Activated CD4-positive, alpha-beta T cell treated with anti-CD3 and anti-CD28 coated beads for 36 hours (primary cell): Measurements from ENCODE around the gene PPFIA3. TPM values are rescaled to one million over a fixed set of nuclear protein-coding genes. Genes with fewer than 3 reads are reported as not detected.
"Not testable (repeated sequence)": the region's sequence is repeated elsewhere in the genome, so short reads cannot be mapped to it uniquely, and the experiment has no call there.

Source experiments
- ATAC-seq: fragments of 200-7000 bp; cut with Tn5 transposase; one replicate; pipeline ENCODE4 v1.10.0; 2021; ENCODE audit warnings: mild to moderate bottlenecking, moderate library complexity
- CTCF ChIA-PET: fragments of 350-600 bp; sonication (Branson Sonifier 250); formaldehyde crosslinking; loops from one replicate; lab custom pipeline; 2021; ENCODE audit warnings: antibody characterized with exemption; lab: Charles Lee
- POLR2A ChIA-PET: fragments of 350-600 bp; sonication (Branson Sonifier 250); formaldehyde crosslinking; loops from one replicate; lab custom pipeline; 2021; ENCODE audit warnings: antibody characterized with exemption, inconsistent platforms; lab: Charles Lee
- DNase-seq: peaks from one replicate; pipeline ENCODE4 v3.0.0-alpha.2; 2020
- H3K27ac Mint-ChIP-seq: one replicate; pipeline ENCODE4 v1.8.0; 2021; ENCODE audit warnings: mixed read lengths
- H3K27me3 Mint-ChIP-seq: one replicate; pipeline ENCODE4 v1.8.0; 2021; ENCODE audit warnings: mixed read lengths
- H3K36me3 Mint-ChIP-seq: one replicate; pipeline ENCODE4 v1.8.0; 2021; ENCODE audit warnings: low read depth, mixed read lengths
- H3K4me1 Mint-ChIP-seq: one replicate; pipeline ENCODE4 v1.8.0; 2021; ENCODE audit warnings: mixed read lengths
- H3K4me3 Mint-ChIP-seq: one replicate; pipeline ENCODE4 v1.8.0; 2021; ENCODE audit warnings: mild to moderate bottlenecking, moderate library complexity, mixed read lengths
- H3K9me3 Mint-ChIP-seq: one replicate; pipeline ENCODE4 v1.8.0; 2021; ENCODE audit warnings: low read depth, mixed read lengths
- intact Hi-C, 2 experiments: fragments of 100-400 bp; cut with DNase I in 1 of 2; cut with micrococcal nuclease in 1 of 2; formaldehyde crosslinking; loops; one replicate each; pipeline versions ENCODE4 v1.14.2 to v1.15.1; 2022 to 2024; cut with DNase I, micrococcal nuclease
- total RNA-seq, 2 experiments: library from RNA; stranded (reverse); gene quantifications; one replicate each; pipeline ENCODE4 v1.2.3, GENCODE V29; 2021

Gene PPFIA3
- 1 to 10 TPM; 5.4 to 6.1 TPM for total RNA-seq

DNA sequence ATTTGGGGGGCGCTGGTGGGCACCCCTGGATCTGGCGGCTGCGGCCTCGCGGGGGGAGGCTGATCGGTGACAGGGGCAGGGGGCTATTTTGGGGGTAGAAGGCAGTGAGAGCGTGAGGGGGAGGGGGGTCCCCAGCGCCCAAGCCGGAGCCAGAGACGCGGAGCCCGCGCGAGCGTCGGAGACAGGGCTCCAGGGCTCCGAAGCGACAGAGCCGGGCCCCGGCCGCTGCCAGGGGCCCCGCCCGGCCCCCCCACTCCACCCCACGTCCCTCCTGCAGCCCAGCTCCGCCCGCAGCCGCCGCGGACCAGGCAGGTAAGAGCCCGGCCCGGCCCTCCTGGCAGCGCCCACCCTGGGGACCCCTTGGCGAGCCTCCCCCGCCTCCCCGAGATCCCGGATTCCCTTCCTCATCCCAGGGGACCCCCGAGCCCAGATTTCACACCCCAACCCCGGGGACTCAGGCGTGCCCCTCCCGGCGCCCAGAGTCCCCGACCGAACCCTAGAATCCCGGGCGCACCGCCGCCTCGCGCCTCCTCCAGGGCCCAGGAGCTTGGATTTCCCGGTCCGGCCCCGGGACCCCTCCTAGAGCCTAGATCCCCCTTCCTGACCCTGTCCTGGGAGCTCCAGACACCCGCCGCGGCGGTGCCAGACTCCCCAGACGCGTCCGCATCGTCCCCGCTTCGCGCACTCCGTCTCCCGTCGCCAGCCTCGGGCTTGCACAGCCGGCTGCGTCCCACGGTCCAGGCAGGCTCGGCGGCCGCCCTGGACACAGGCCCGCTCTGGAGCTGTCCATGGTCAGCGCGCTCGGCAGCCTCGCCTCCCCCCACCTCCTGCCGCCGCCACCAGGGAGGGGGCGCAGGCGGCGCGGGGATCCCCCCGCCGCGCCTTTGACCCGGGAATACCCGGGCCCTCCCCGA, at the start of gene PPFIA3:
PPFIA3 (plus strand) TSS at position 134 of the 914 bp plus-strand sequence. CDS start 8,330 bp downstream, outside the sequence.
- peaks cover 8% of the 10 kb centered on the region for H3K27me3 Mint-ChIP-seq
- H3K4me3 Mint-ChIP-seq, result peak within 1 kb of the TSS; percentile 80
- ChIA-PET POLR2A (interaction anchor here (1.2 kb wide), 1 partner anchor 8 kb away, joined by 3 read pairs; no protein-coding TSS in a partner anchor), CTCF (interaction anchor here (1.0 to 1.8 kb wide), 3 partner anchors 9 to 28 kb away, joined by 3 to 8 read pairs (median 6); no protein-coding TSS in a partner anchor)
- peak within 1 kb of the TSS; percentile 84 for H3K27ac Mint-ChIP-seq
- DNase-seq (peak; percentile 48), ATAC-seq (no peak)
- peaks cover 2% of the 10 kb centered on the region for H3K36me3 Mint-ChIP-seq
- intact Hi-C loops, result loop anchor here (1.0 to 10.0 kb wide), 13 partner anchors 9 to 795 kb away; partner anchors contain the start of genes SNRNP70 (in 2 of the 2), EMP3 (in 1 of the 2), GYS1 (in 1 of the 2) and PPP1R15A (in 1 of the 2)
- H3K4me1 Mint-ChIP-seq, result peaks cover 26% of the 10 kb centered on the region
- H3K9me3 Mint-ChIP-seq, result no peaks in the 10 kb centered on the region

DNA sequence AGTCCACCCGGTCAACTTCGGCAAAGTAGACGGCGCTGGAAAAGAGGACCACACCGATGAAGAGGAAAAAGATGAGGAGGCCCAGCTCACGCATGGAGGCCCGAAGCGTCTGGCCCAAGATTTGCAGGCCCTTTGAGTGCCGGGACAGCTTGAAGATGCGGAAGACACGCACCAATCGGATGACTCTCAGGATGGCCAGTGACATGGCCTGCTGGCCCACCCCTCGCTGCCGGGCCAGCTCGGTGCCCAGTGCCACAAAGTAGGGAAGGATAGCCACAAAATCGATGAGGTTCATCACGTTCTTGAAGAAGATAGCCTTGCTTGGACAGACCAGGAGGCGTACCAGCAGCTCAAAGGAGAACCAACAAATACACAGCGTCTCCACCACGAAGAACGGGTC, 48.9 kb upstream of the PPFIA3 start:
- Mint-ChIP-seq H3K4me1 (peaks cover 7% of the 10 kb centered on the region), H3K4me3 (no peak overlapping the region), H3K27ac (no peak overlapping the region), H3K9me3 (no peaks in the 10 kb centered on the region), H3K27me3 (peaks cover 67% of the 10 kb centered on the region), H3K36me3 (no peaks in the 10 kb centered on the region)
- ATAC-seq (no peak), DNase-seq (no peak)
- ChIA-PET CTCF (interaction anchor here (0.9 to 1.7 kb wide), 3 partner anchors 10 to 73 kb away, joined by 3 to 8 read pairs (median 5); no protein-coding TSS in a partner anchor), POLR2A (no interaction called here)
- intact Hi-C loops, result no loop called here

DNA sequence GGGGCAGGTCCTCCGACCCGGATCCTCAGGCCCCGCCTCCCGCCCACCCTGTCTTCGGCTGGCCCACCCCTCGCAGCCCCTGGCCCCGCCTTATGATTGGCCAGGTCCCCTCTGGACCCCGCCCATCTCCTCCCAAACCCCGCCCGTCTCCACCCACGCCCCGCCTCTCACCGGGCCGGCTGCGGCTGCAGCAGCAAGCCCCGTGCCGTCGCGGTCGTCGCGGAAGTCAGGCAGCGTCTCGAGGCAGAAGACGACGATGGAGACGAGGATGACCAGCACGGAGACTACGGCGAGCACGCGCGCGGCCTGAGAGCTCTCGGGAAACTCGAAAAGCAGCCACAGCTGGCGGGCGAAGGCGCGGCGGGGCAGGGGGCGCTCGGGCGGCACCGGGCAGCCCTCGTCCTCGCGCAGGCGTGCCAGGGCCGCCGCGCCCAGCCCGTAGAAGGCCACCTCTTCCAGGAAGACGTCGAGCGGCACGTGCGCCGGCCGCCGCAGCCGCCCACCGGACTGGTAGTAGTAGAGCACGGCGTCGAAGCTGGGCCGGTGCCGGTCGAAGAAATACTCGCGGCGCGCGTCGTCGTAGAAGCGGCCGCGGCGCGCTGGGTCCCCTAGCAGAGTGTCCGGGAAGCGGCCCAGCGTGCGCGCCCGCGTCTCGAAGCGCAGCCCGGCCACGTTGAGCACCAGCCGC, 47.3 kb upstream of the PPFIA3 start:
- no peaks in the 10 kb centered on the region for H3K36me3 Mint-ChIP-seq

DNA sequence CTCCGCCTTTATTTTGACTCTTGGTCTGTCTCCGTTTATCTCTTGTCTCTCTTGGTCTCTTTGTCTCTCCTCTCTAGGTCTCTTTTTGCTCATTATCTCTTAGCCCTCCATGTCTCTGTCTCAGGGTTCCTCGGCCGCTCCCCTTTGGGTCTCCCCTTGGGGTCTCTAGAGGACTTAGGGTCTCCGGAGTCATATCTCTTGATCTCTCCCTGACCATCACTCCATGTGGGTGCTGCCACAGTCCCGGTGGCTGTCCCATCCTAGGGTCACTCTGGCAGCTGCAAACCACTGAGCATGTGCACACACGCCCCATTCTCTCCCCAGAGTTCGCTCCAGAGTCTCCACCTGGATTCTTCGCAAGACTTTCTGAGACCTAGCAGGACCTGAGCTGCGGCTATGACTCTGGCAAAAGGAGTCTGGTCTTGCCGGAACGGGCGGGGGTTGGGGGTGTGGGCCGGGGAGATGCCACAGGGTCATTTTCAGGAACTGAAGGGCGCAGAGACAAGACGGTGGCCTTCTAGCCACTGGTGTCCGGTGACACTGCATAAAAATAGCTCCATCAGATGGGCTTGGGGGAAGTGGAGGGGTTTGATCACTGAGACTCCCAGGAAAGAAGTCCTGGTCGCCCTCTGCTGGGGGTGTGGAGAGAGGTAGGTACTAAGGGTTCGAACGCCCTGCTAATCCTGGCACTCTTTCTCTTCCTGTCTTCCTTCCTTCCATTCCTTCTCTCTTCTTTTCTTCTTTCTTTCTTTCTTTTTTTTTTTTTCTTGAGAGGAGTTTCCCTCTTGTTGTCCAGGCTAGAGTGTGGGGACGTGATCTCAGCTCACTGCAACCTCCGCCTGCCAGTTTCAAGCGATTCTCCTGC, 45.6 kb upstream of the PPFIA3 start:
- ChIA-PET POLR2A (no interaction called here), CTCF (interaction anchor here (0.6 to 1.4 kb wide), 4 partner anchors 9 to 103 kb away, joined by 3 to 4 read pairs (median 3); no protein-coding TSS in a partner anchor)
- DNase-seq (peak; percentile 49), ATAC-seq (no peak)
- H3K27me3 Mint-ChIP-seq, result peaks cover 50% of the 10 kb centered on the region
- H3K27ac Mint-ChIP-seq, result no peak overlapping the region
- peaks cover 7% of the 10 kb centered on the region for H3K4me1 Mint-ChIP-seq
- H3K36me3 Mint-ChIP-seq, result no peaks in the 10 kb centered on the region
- no peak overlapping the region for H3K4me3 Mint-ChIP-seq
- intact Hi-C loops, result loop anchor here in 1 of 2 experiments (2.0 kb wide), 1 partner anchor 73 kb away; no protein-coding TSS in a partner anchor
- no peaks in the 10 kb centered on the region for H3K9me3 Mint-ChIP-seq

More for the DNA sequence above, 47.3 kb upstream of the PPFIA3 start:
- Mint-ChIP-seq H3K27ac (no peak overlapping the region), H3K9me3 (no peaks in the 10 kb centered on the region), H3K4me1 (peaks cover 7% of the 10 kb centered on the region), H3K27me3 (peaks cover 58% of the 10 kb centered on the region), H3K4me3 (no peak overlapping the region)
- CTCF ChIA-PET, result no interaction called here
- DNase-seq, result peak; percentile 49
- POLR2A ChIA-PET, result no interaction called here
- no peak for ATAC-seq
- intact Hi-C loops, result no loop called here

DNA sequence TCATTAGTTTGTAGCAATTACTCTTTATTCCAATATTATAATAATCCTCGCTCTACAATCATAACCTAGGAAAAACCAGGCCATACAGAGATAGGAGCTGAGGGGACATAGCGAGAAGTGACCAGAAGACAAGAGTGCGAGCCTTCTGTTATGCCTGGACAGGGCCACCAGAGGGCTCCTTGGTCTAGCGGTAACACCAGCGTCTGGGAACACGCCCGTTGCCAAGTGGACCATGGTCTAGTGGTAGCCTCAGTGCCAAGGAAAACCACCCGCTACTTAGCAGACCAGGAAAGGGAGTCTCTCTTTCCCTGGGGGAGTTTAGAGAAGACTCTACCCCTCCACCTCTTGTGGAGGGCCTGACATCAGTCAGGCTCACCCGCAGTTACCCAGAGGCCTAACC, 44.5 kb upstream of the PPFIA3 start:
- H3K4me3 Mint-ChIP-seq, H3K9me3 Mint-ChIP-seq, ATAC-seq, H3K27ac Mint-ChIP-seq, H3K36me3 Mint-ChIP-seq, POLR2A ChIA-PET, H3K4me1 Mint-ChIP-seq: not testable (repeated sequence)
- CTCF ChIA-PET, result interaction anchor here (0.7 to 1.4 kb wide), 3 partner anchors 14 to 23 kb away, joined by 3 to 5 read pairs (median 3); partner anchors contain the start of gene CGB7
- peaks cover 40% of the 10 kb centered on the region for H3K27me3 Mint-ChIP-seq
- intact Hi-C loops, result loop anchor here in 1 of 2 experiments (1.0 to 2.0 kb wide), 2 partner anchors 28 to 72 kb away; no protein-coding TSS in a partner anchor
- peak; percentile 52 for DNase-seq

DNA sequence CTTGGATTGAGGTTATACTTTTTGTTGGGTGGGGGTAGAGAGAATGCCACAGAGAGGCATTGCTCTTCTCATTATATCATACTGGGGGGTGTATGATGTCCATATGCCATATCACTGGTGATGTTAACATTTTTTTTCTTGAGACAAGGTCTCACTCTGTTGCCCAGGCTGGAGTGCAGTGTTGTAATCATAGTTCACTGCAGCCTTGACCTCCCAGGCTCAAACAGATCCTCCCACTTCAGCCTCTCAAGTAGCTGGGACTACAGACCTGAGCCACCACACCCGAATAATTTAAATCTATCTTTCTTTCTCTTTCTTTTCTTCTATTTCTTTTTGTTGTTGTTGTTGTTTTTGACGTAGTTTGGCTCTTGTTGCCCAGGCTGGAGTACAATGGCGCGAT, 39.0 kb upstream of the PPFIA3 start:
- ChIA-PET CTCF (interaction anchor here (0.6 kb wide), 2 partner anchors 16 to 83 kb away, joined by 3 to 4 read pairs; no protein-coding TSS in a partner anchor), POLR2A (no interaction called here)
- H3K9me3 Mint-ChIP-seq, result no peaks in the 10 kb centered on the region
- no peak overlapping the region for H3K4me3 Mint-ChIP-seq
- intact Hi-C loops, result no loop called here
- ATAC-seq (no peak), DNase-seq (no peak)
- peaks cover 7% of the 10 kb centered on the region for H3K4me1 Mint-ChIP-seq
- H3K27me3 Mint-ChIP-seq, result peaks cover 7% of the 10 kb centered on the region
- no peak overlapping the region for H3K27ac Mint-ChIP-seq
- H3K36me3 Mint-ChIP-seq, result no peaks in the 10 kb centered on the region

DNA sequence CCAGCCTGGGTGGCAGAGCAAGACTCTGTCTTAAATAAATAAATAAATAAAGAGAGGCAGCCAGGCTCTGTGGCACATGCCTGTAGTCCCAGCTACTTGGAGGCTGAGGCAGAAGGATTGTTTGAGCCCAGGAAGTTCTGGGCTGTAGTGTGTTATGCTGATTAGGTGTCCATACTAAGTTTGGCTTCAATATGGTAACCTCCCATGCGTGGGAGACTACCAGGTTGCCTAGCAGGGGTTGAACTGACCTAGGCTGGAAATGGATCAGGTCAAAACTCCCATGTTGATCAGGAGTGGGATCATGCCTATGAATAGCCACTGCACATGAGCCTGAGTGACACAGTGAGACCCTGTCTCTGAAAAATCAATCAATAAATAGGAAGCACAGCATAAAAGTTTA, 38.1 kb upstream of the PPFIA3 start:
- H3K9me3 Mint-ChIP-seq, result no peaks in the 10 kb centered on the region
- peaks cover 4% of the 10 kb centered on the region for H3K27me3 Mint-ChIP-seq
- DNase-seq, result no peak
- ATAC-seq, result no peak
- H3K4me1 Mint-ChIP-seq, result peaks cover 10% of the 10 kb centered on the region
- ChIA-PET POLR2A (no interaction called here), CTCF (interaction anchor here (1.3 kb wide), 1 partner anchor 17 kb away, joined by 4 read pairs; no protein-coding TSS in a partner anchor)
- intact Hi-C loops, result no loop called here
- peaks cover 6% of the 10 kb centered on the region for H3K36me3 Mint-ChIP-seq
- H3K4me3 Mint-ChIP-seq, result no peak overlapping the region
- no peak overlapping the region for H3K27ac Mint-ChIP-seq

DNA sequence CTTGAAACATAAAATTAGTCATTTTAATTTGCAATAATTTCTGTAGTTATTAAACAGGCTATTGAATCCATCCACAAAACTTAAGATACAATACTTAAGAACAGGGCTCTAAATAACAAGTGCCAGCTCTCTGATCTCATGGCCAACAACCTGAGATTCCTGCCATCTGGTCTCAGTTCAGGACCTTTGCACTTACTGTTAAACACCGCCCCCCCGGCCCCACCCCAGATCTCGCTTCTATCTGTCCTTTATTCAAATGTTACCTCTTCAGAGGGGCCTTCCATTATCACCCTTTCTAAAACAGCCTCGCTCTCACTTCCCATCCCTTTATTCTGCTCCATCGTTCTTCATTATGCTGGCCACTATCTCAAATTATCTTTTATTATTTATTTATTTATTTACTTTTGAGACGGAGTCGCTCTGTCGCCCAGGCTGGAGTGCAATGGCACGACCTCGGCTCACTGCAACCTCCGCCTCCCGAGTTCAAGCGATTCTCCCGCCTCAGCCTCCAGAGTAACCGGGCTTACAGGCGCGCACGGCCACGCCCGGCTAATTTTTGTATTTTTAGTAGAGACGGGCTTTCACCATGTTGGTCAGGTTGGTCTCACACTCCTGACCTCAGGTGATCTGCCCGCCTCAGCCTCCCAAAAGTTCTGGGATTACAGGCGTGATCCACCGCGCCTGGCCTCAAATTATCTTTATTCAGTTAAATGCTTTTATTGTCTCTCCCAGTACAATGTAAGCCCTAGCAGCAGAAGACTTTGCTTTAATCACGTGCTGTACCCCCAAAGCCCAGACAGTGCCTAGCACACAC, 34.9 kb upstream of the PPFIA3 start:
- POLR2A ChIA-PET, result no interaction called here
- Mint-ChIP-seq H3K4me1 (peaks cover 31% of the 10 kb centered on the region), H3K4me3 (peak overlapping the region; percentile 98), H3K27ac (peak overlapping the region; percentile 96), H3K9me3 (no peaks in the 10 kb centered on the region), H3K36me3 (peaks cover 28% of the 10 kb centered on the region), H3K27me3 (peaks cover 2% of the 10 kb centered on the region)
- intact Hi-C loops, result loop anchor here (1.0 to 5.0 kb wide), 14 partner anchors 30 to 1812 kb away; partner anchors contain the start of genes C19orf73 (in 2 of the 2), PPFIA3 (in 2 of the 2), ATF5 (in 1 of the 2) and FLT3LG (in 1 of the 2)
- DNase-seq (no peak), ATAC-seq (no peak)
- CTCF ChIA-PET, result interaction anchor here (0.9 kb wide), 1 partner anchor 289 kb away, joined by 3 read pairs; no protein-coding TSS in a partner anchor

DNA sequence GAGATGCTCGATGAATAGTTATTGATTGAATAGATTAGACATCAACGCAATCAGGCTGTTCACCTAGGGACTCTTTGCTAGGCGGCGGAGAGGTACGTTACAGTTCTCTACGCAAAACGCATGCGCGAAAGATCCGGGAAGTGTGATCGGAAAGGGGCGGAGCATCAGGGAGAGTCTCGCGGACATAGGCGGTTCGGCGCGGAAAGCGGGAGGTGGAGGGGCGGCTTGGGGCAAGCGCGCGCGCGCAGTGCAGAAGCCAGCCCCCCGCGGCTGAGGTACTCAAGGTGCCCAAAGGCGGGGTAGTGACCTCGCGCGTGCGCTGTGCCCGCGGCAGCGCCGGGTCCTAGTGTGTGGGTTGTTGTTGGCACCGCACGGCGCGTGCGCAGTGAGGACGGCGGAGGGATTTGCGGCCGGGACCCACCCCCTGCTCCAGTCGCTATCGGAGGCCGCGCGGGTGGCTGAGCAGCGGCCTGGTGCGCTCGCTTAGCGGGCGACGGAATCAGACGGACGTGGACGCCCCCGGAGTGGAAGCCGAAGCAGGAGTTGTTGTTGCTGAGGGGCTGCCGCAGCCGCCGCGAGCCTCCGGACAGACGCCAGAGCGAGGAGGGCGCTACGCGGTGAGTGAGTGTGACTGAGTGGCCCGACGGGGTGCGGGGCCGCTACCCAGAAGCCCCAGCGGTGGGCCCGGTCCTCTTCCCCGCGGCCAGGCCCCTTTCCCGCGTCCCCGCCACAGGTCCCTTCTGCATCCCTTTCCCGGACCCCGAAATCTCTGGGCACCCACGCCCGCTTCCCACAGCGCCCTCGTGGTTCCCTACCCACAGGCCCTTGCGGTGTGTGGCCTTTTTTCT, 34.1 kb upstream of the PPFIA3 start, which contains the start of gene SNRNP70:
SNRNP70 (plus strand) TSS at position 432 of the 848 bp plus-strand sequence. CDS start 964 bp downstream, outside the sequence.
- DNase-seq (peak; percentile 99), ATAC-seq (peak; percentile 99)
- Mint-ChIP-seq H3K4me3 (peak within 1 kb of the TSS; percentile 98), H3K27me3 (peaks cover 2% of the 10 kb centered on the region), H3K27ac (peak within 1 kb of the TSS; percentile 96), H3K36me3 (peaks cover 35% of the 10 kb centered on the region), H3K4me1 (peaks cover 31% of the 10 kb centered on the region), H3K9me3 (no peaks in the 10 kb centered on the region)
- intact Hi-C loops, result loop anchor here (1.0 to 5.0 kb wide), 14 partner anchors 29 to 1813 kb away; partner anchors contain the start of genes C19orf73 (in 2 of the 2), PPFIA3 (in 2 of the 2), ATF5 (in 1 of the 2) and FLT3LG (in 1 of the 2)
- ChIA-PET POLR2A (no interaction called here), CTCF (interaction anchor here (0.6 to 4.0 kb wide), 2 partner anchors 13 to 61 kb away, joined by 3 to 26 read pairs; no protein-coding TSS in a partner anchor)
